ENCODE data around the gene SUFU. TPM values are rescaled to one million over a fixed set of nuclear protein-coding genes. Genes with fewer than 3 reads are reported as not detected.
A peak's percentile ranks its signal among the peaks of the same experiment; 100 is the strongest.

Gene SUFU
- total and polyA plus RNA-seq, 2 of the 13 experiments (the other 11 are each of a cell fraction or from before 2014, with no cell fraction given) = 2.9 to 5.5 TPM

- Histone ChIP-seq H4K20me1 (ENCODE audit: insufficient read depth, low read length) (no peaks in the 10 kb centered on the region), H3K4me3 (replicated peaks in 1 of 3; ENCODE audit: insufficient read depth in 1 of 3, low read depth in 2 of 3, low read length in 3 of 3) (no peak overlapping the region), H3K4me1 (ENCODE audit: insufficient read depth, low read length) (peaks cover 11% of the 10 kb centered on the region), H3K27ac (ENCODE audit: extremely low read length, insufficient read depth, low read length) (no peak overlapping the region), H3K36me3 (replicated peaks in 1 of 2; ENCODE audit: control insufficient read depth in 1 of 2, insufficient read depth in 2 of 2, low read length in 2 of 2) (no peaks in the 10 kb centered on the region), H3K4me2 (ENCODE audit: low read depth, low read length) (no peak overlapping the region), H3K9ac (ENCODE audit: insufficient read depth, low read depth, low read length) (no peak overlapping the region), H2AFZ (ENCODE audit: low read length) (no peak overlapping the region), H3K27me3 (ENCODE audit: control insufficient read depth in 1 of 2, insufficient read depth in 2 of 2, low read length in 2 of 2) (no peaks in the 10 kb centered on the region), H3K79me2 (ENCODE audit: insufficient read depth, low read length) (no peaks in the 10 kb centered on the region), H3K9me3 (ENCODE audit: low read length) (no peaks in the 10 kb centered on the region)
- no peak for FAIRE-seq
- POLR2A ChIA-PET = no interaction called here
- 95% methylated on average over 8 of the region's 8 CpGs for WGBS (ENCODE audit: low lambda C conversion rate)
- DNase-seq (ENCODE audit: low spot score) = no peak
- no TSS peak for BruUV-seq (replicated peaks)
- ATAC-seq = no peak
- in situ Hi-C loops (cut with HindIII; ENCODE audit: extremely low pct_ligation_motif_present, low pct_unique_long_range_greater_than_20kb) = no loop called here
- no peak for TF ChIP-seq ZNF446 (CRISPR knock-in tag; IDR thresholded peaks at IDR 0.05)
- peak; percentile 89 for TF ChIP-seq ATF7 (IDR thresholded peaks at IDR 0.05)
- no peak for TF ChIP-seq ATF7 (CRISPR knock-in tag; IDR thresholded peaks at IDR 0.05)
- CTCF ChIA-PET (ENCODE audit: low intra/inter-chr PET ratio, low total read pairs) = no interaction called here
- intact Hi-C loops (cut with micrococcal nuclease; ENCODE audit: unreplicated experiment) = no loop called here
Observed at GRCh38 chr10:102542800-102543418, 39.1 kb downstream of the SUFU start.

- ChIA-PET CTCF (ENCODE audit: low intra/inter-chr PET ratio, low total read pairs) (no interaction called here), POLR2A (no interaction called here)
- 89% methylated on average over 7 of the region's 7 CpGs for WGBS (ENCODE audit: low lambda C conversion rate)
- in situ Hi-C loops (cut with HindIII; ENCODE audit: extremely low pct_ligation_motif_present, low pct_unique_long_range_greater_than_20kb) (no loop called here), intact Hi-C loops (cut with micrococcal nuclease; ENCODE audit: unreplicated experiment) (no loop called here)
- Histone ChIP-seq H2AFZ (ENCODE audit: low read length) (no peak overlapping the region), H3K4me2 (ENCODE audit: low read depth, low read length) (no peak overlapping the region), H3K9me3 (ENCODE audit: low read length) (no peaks in the 10 kb centered on the region), H4K20me1 (ENCODE audit: insufficient read depth, low read length) (no peaks in the 10 kb centered on the region), H3K27ac (ENCODE audit: extremely low read length, insufficient read depth, low read length) (no peak overlapping the region), H3K4me3 (replicated peaks in 1 of 3; ENCODE audit: insufficient read depth in 1 of 3, low read depth in 2 of 3, low read length in 3 of 3) (no peak overlapping the region), H3K9ac (ENCODE audit: insufficient read depth, low read depth, low read length) (no peak overlapping the region), H3K36me3 (replicated peaks in 1 of 2; ENCODE audit: control insufficient read depth in 1 of 2, insufficient read depth in 2 of 2, low read length in 2 of 2) (peaks cover 2 to 6% of the 10 kb centered on the region in 2 experiments; a peak in 2 of 5 replicates), H3K79me2 (ENCODE audit: insufficient read depth, low read length) (no peaks in the 10 kb centered on the region), H3K27me3 (ENCODE audit: control insufficient read depth in 1 of 2, insufficient read depth in 2 of 2, low read length in 2 of 2) (no peaks in the 10 kb centered on the region), H3K4me1 (ENCODE audit: insufficient read depth, low read length) (no peaks in the 10 kb centered on the region)
- no peak for ATAC-seq
- no peak for DNase-seq (ENCODE audit: low spot score)
- BruUV-seq (replicated peaks) = no TSS peak
- FAIRE-seq = no peak
- TF ChIP-seq, protein P1, sequence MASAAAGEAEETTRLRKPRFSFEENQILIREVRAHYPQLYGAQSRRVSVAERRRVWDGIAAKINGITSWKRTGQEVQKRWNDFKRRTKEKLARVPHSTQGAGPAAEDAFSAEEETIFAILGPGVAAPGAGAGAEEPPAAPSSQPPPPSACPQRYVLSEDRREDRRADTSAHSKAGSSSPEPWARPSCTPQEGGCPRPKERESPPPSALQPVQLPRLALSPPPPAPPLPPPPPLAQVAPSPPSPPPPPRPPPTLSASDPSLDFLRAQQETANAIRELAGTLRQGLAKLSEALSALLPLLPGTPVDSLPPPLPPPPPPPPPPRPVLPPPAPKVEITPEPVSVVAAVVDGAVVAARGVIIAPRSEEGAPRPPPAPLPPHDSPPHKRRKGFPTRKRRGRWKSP (CRISPR knock-in tag; IDR thresholded peaks at IDR 0.05) = no peak
- TF ChIP-seq, protein P2, sequence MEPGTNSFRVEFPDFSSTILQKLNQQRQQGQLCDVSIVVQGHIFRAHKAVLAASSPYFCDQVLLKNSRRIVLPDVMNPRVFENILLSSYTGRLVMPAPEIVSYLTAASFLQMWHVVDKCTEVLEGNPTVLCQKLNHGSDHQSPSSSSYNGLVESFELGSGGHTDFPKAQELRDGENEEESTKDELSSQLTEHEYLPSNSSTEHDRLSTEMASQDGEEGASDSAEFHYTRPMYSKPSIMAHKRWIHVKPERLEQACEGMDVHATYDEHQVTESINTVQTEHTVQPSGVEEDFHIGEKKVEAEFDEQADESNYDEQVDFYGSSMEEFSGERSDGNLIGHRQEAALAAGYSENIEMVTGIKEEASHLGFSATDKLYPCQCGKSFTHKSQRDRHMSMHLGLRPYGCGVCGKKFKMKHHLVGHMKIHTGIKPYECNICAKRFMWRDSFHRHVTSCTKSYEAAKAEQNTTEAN (CRISPR knock-in tag; conservative IDR thresholded peaks at IDR 0.05) = no peak
- TF ChIP-seq XRCC5 (optimal IDR thresholded peaks at IDR 0.05; ENCODE audit: low read length) (no peak), FOXC1 (CRISPR knock-in tag; IDR thresholded peaks at IDR 0.05; ENCODE audit: borderline replicate concordance) (no peak), GABPB1 (CRISPR knock-in tag; IDR thresholded peaks at IDR 0.05) (no peak), ZNF574 (CRISPR knock-in tag; IDR thresholded peaks at IDR 0.05) (no peak), RAD21 (CRISPR knock-in tag; IDR thresholded peaks at IDR 0.05) (no peak), ZFP62 (CRISPR knock-in tag; IDR thresholded peaks at IDR 0.05) (no peak), TIGD3 (CRISPR knock-in tag; IDR thresholded peaks at IDR 0.05; ENCODE audit: borderline replicate concordance) (no peak)
Observed at GRCh38 chr10:102545265-102545871, 41.6 kb downstream of the SUFU start.

Measured in HepG2 (cell line).